B cell (primary cell): ENCODE data around the gene SLU7. TPM values are rescaled to one million over a fixed set of nuclear protein-coding genes. Genes with fewer than 3 reads are reported as not detected.

ENCODE experiments used
- ATAC-seq: fragments of 200-7000 bp; cut with Tn5 transposase; one replicate; pipeline ENCODE4 v1.10.0; 2021; ENCODE audit warnings: low read depth, mild to moderate bottlenecking, moderate number of reproducible peaks, moderate library complexity
- CTCF ChIA-PET: fragments of 350-600 bp; sonication (Branson Sonifier 250); formaldehyde crosslinking; loops from one replicate; lab custom pipeline; 2021; ENCODE audit warnings: antibody characterized with exemption, inconsistent platforms; lab: Charles Lee
- POLR2A ChIA-PET: fragments of 350-600 bp; sonication (Branson Sonifier 250); formaldehyde crosslinking; loops from one replicate; lab custom pipeline; 2021; ENCODE audit warnings: antibody characterized with exemption; lab: Charles Lee
- DNase-seq: peaks from one replicate; pipeline ENCODE4 v3.0.0; 2013
- H2AFZ ChIP-seq: 2 replicates; pipeline ENCODE4 v1.6.1; 2012; ENCODE audit warnings: mild to moderate bottlenecking, low read depth, low read length; ENCODE audit not compliant: insufficient read depth, poor library complexity, severe bottlenecking
- H3K27ac ChIP-seq, 2 donors: 1 replicate in 1 of 2; 2 replicates in 1 of 2; pipeline ENCODE4 v1.5.1; 2012 to 2013; ENCODE audit warnings: low read length in 2 of 2, mild to moderate bottlenecking in 2 of 2, moderate library complexity in 1 of 2
- H3K27me3 ChIP-seq, 4 experiments: fragments of 200-600 bp in 1 of 4; sonication (generic) in 1 of 4; replicated peaks in 1 of 4; 1 replicate in 2 of 4; 2 replicates in 2 of 4; pipeline versions ENCODE4 v1.6.1 to v1.7.0; 2013 to 2016; ENCODE audit warnings: low read length in 3 of 4, mild to moderate bottlenecking in 2 of 4, mixed read lengths in 1 of 4, moderate library complexity in 1 of 4; ENCODE audit not compliant: insufficient read depth in 4 of 4, control insufficient read depth in 3 of 4; ENCODE audit errors: control extremely low read depth in 1 of 4
- H3K36me3 ChIP-seq, 2 experiments: replicated peaks in 1 of 2; 1 replicate in 1 of 2; 2 replicates in 1 of 2; pipeline versions ENCODE4 v1.6.1 to v1.7.1; 2013; ENCODE audit warnings: low read length in 1 of 2; ENCODE audit not compliant: insufficient read depth in 2 of 2, control insufficient read depth in 1 of 2; ENCODE audit errors: control extremely low read depth in 1 of 2, extremely low read depth in 1 of 2
- H3K4me1 ChIP-seq, 2 donors: fragments of 200-600 bp in 1 of 2; sonication (generic) in 1 of 2; 1 replicate in 1 of 2; 2 replicates in 1 of 2; pipeline versions ENCODE4 v1.5.1 to v1.6.1; 2013 to 2017; ENCODE audit warnings: low read length in 2 of 2; ENCODE audit not compliant: control insufficient read depth in 2 of 2, insufficient read depth in 2 of 2
- H3K4me2 ChIP-seq: replicated peaks from 2 replicates; pipeline ENCODE3; 2012; ENCODE audit warnings: mild to moderate bottlenecking, low read depth, low read length; ENCODE audit not compliant: poor library complexity, severe bottlenecking
- H3K4me3 ChIP-seq, 5 experiments: fragments of 200-600 bp in 1 of 5; sonication (generic) in 1 of 5; 1 replicate in 3 of 5; 2 replicates in 2 of 5; pipeline versions ENCODE4 v1.5.1 to v1.7.0; 2011 to 2016; ENCODE audit warnings: low read length in 4 of 5, mild to moderate bottlenecking in 4 of 5, low read depth in 2 of 5, control low read depth in 1 of 5, moderate library complexity in 1 of 5; ENCODE audit not compliant: insufficient read depth in 1 of 5; ENCODE audit errors: control extremely low read depth in 1 of 5, extremely low read depth in 1 of 5
- H3K79me2 ChIP-seq: fragments of 200-600 bp; sonication (generic); one replicate; pipeline ENCODE4 v1.6.0; 2016; ENCODE audit warnings: low read length; ENCODE audit not compliant: control insufficient read depth, insufficient read depth
- H3K9ac ChIP-seq: fragments of 200-600 bp; sonication (generic); 2 replicates; pipeline ENCODE4 v1.6.1; 2017; ENCODE audit warnings: mild to moderate bottlenecking, low read length, moderate library complexity
- H3K9me3 ChIP-seq, 3 donors: one replicate each; pipeline versions ENCODE4 v1.6.1 to v1.7.1; 2013; ENCODE audit warnings: low read length in 2 of 3; ENCODE audit not compliant: control insufficient read depth in 2 of 3, insufficient read depth in 1 of 3; ENCODE audit errors: control extremely low read depth in 1 of 3
- H4K20me1 ChIP-seq: 2 replicates; pipeline ENCODE4 v1.6.0; 2012; ENCODE audit warnings: mild to moderate bottlenecking, low read length; ENCODE audit not compliant: insufficient read depth, control insufficient read depth, poor library complexity, severe bottlenecking
- H3K27ac Mint-ChIP-seq: one replicate; pipeline ENCODE4 v1.8.0; 2021; ENCODE audit warnings: mixed read lengths
- H3K27me3 Mint-ChIP-seq: one replicate; pipeline ENCODE4 v1.8.0; 2021; ENCODE audit warnings: mixed read lengths
- H3K4me1 Mint-ChIP-seq: one replicate; pipeline ENCODE4 v1.8.0; 2021; ENCODE audit warnings: mixed read lengths
- H3K4me3 Mint-ChIP-seq: one replicate; pipeline ENCODE4 v1.8.0; 2021; ENCODE audit warnings: mixed read lengths
- H3K9me3 Mint-ChIP-seq: one replicate; pipeline ENCODE4 v1.8.0; 2022; ENCODE audit warnings: mixed read lengths; ENCODE audit not compliant: insufficient read depth
- EZH2 ChIP-seq: IDR thresholded peaks from 2 replicates; pipeline ENCODE4 v1.6.1; 2012; ENCODE audit warnings: borderline replicate concordance, low read depth, mild to moderate bottlenecking, moderate library complexity, low read length; ENCODE audit not compliant: insufficient read depth, poor library complexity, severe bottlenecking
- WGBS: methylation state at CpG from one replicate; pipeline ENCODE4 v1.1.5; 2013; ENCODE audit warnings: missing lambda C conversion rate; ENCODE audit not compliant: insufficient coverage; 5-methylcytosine and 5-hydroxymethylcytosine counted together
- intact Hi-C: fragments of 100-400 bp; cut with micrococcal nuclease; formaldehyde crosslinking; loops from one replicate; pipeline ENCODE4 v1.10.0; 2022
- polyA plus RNA-seq: library from polyadenylated mRNA; depleted of rRNA; stranded (reverse); fragments of >200 nt; gene quantifications from 2 replicates; pipeline ENCODE4 v1.2.3, GENCODE V29; 2012
- total RNA-seq, 2 donors: library from RNA; stranded (reverse); fragments of 120-200 nt in 1 of 2; gene quantifications; 1 replicate in 1 of 2; 2 replicates in 1 of 2; pipeline versions ENCODE4 v1.2.3 to v1.2.4, GENCODE V29; 2013 to 2022
- TF ChIP-seq, protein P1 (sequence below): fragments of 200-600 bp; IDR thresholded peaks from one replicate; pipeline ENCODE4 v1.8.0; 2022; ENCODE audit warnings: antibody characterized with exemption, mild to moderate bottlenecking

Gene SLU7
- total and polyA plus RNA-seq, 2 donors (not counting 1 experiment from before 2014, with no cell fraction given), result 30.8 to 68.3 TPM

DNA sequence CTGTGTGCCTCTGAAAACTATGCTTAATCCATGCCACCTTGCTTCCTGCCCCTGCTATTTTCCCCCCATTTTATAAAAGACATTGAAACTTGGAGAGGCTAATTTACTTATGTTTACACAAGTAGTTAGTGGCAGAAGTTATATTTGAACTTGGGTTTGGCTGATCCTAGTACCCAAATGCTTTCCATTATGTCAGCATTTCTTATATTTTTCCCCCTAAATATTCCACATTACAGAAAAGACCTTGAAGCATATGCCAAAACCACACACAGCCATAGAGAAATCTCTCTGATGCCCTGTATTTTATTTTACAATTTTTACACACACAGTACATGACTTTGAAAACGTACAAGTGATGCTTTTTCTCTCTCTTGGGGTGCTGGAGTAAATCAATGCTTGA is 59.6 kb downstream of the SLU7 start:
- TF ChIP-seq, protein P1, sequence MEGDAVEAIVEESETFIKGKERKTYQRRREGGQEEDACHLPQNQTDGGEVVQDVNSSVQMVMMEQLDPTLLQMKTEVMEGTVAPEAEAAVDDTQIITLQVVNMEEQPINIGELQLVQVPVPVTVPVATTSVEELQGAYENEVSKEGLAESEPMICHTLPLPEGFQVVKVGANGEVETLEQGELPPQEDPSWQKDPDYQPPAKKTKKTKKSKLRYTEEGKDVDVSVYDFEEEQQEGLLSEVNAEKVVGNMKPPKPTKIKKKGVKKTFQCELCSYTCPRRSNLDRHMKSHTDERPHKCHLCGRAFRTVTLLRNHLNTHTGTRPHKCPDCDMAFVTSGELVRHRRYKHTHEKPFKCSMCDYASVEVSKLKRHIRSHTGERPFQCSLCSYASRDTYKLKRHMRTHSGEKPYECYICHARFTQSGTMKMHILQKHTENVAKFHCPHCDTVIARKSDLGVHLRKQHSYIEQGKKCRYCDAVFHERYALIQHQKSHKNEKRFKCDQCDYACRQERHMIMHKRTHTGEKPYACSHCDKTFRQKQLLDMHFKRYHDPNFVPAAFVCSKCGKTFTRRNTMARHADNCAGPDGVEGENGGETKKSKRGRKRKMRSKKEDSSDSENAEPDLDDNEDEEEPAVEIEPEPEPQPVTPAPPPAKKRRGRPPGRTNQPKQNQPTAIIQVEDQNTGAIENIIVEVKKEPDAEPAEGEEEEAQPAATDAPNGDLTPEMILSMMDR, result no peak
- Histone ChIP-seq H3K79me2 (no peaks in the 10 kb centered on the region), H3K4me2 (no peak overlapping the region), H3K36me3 (no peaks in the 10 kb centered on the region), H3K4me1 (no peaks in the 10 kb centered on the region), H3K9ac (no peak overlapping the region), H2AFZ (no peak overlapping the region), H3K4me3 (no peak overlapping the region), H3K27ac (no peak overlapping the region), H3K27me3 (no peaks in the 10 kb centered on the region), H4K20me1 (no peaks in the 10 kb centered on the region), H3K9me3 (no peaks in the 10 kb centered on the region)
- ATAC-seq, result no peak
- Mint-ChIP-seq H3K9me3 (no peaks in the 10 kb centered on the region), H3K27ac (no peak overlapping the region), H3K4me3 (no peak overlapping the region), H3K4me1 (no peaks in the 10 kb centered on the region), H3K27me3 (peaks cover 17% of the 10 kb centered on the region)
- no peak for DNase-seq
- intact Hi-C loops, result no loop called here
- 0% methylated on average over 1 of the region's 1 CpG for WGBS
- ChIA-PET CTCF (no interaction called here), POLR2A (no interaction called here)

GRCh38 chr5:160357861-160358411 is 60.9 kb downstream of the SLU7 start:
- no peak overlapping the region for H2AFZ ChIP-seq
- H3K27ac ChIP-seq, result no peak overlapping the region
- no peaks in the 10 kb centered on the region for H3K79me2 ChIP-seq
- no peaks in the 10 kb centered on the region for H3K4me1 ChIP-seq
- H3K4me2 ChIP-seq, result no peak overlapping the region
- ChIA-PET POLR2A (no interaction called here), CTCF (interaction anchor here (0.5 kb wide), 1 partner anchor 38 kb away, joined by 3 read pairs; no protein-coding TSS in a partner anchor)
- peaks cover 21% of the 10 kb centered on the region for H3K27me3 Mint-ChIP-seq
- no peak overlapping the region for H3K4me3 ChIP-seq
- no peaks in the 10 kb centered on the region for H3K9me3 ChIP-seq
- no peak overlapping the region for H3K4me3 Mint-ChIP-seq
- WGBS, result 92% methylated on average over 4 of the region's 7 CpGs
- H3K9ac ChIP-seq, result no peak overlapping the region
- DNase-seq (no peak), ATAC-seq (no peak)
- no peaks in the 10 kb centered on the region for H4K20me1 ChIP-seq
- H3K4me1 Mint-ChIP-seq, result no peaks in the 10 kb centered on the region
- no peaks in the 10 kb centered on the region for H3K9me3 Mint-ChIP-seq
- H3K36me3 ChIP-seq, result no peaks in the 10 kb centered on the region
- intact Hi-C loops, result no loop called here
- H3K27ac Mint-ChIP-seq, result no peak overlapping the region
- H3K27me3 ChIP-seq, result no peaks in the 10 kb centered on the region
- TF ChIP-seq EZH2, result no peak
- TF ChIP-seq, protein P1, result no peak
